Panc1 (cell line): Measurements from ENCODE around the gene DLGAP5.

Experiments
- POLR2AphosphoS5 ChIP-seq: IDR thresholded peaks from 2 replicates; pipeline ENCODE4 v1.6.1; 2012; ENCODE audit warnings: mild to moderate bottlenecking, low read depth, low read length, moderate library complexity
- REST ChIP-seq, 2 experiments: IDR thresholded peaks; 2 replicates each; pipeline ENCODE4 v1.6.1; 2011 to 2012; ENCODE audit warnings: low read depth in 2 of 2, control low read depth in 1 of 2, low read length in 1 of 2, mild to moderate bottlenecking in 1 of 2, moderate library complexity in 1 of 2; ENCODE audit not compliant: insufficient read depth in 1 of 2
- SIN3A ChIP-seq: IDR thresholded peaks from 2 replicates; pipeline ENCODE4 v1.6.1; 2012; ENCODE audit warnings: low read depth, mild to moderate bottlenecking, low read length, moderate library complexity, borderline replicate concordance; ENCODE audit not compliant: insufficient read depth
- TCF7L2 ChIP-seq: IDR thresholded peaks from 2 replicates; pipeline ENCODE4 v1.6.1; 2011; ENCODE audit warnings: mild to moderate bottlenecking, low read depth, low read length, inconsistent platforms
- TF ChIP-seq, protein P1 (sequence below): fragments of 450-650 bp; IDR thresholded peaks from 2 replicates; pipeline ENCODE4 v1.5.1; 2017; ENCODE audit warnings: mild to moderate bottlenecking

- TF ChIP-seq, protein P1, sequence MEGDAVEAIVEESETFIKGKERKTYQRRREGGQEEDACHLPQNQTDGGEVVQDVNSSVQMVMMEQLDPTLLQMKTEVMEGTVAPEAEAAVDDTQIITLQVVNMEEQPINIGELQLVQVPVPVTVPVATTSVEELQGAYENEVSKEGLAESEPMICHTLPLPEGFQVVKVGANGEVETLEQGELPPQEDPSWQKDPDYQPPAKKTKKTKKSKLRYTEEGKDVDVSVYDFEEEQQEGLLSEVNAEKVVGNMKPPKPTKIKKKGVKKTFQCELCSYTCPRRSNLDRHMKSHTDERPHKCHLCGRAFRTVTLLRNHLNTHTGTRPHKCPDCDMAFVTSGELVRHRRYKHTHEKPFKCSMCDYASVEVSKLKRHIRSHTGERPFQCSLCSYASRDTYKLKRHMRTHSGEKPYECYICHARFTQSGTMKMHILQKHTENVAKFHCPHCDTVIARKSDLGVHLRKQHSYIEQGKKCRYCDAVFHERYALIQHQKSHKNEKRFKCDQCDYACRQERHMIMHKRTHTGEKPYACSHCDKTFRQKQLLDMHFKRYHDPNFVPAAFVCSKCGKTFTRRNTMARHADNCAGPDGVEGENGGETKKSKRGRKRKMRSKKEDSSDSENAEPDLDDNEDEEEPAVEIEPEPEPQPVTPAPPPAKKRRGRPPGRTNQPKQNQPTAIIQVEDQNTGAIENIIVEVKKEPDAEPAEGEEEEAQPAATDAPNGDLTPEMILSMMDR, result no peak
- no peak for TF ChIP-seq POLR2AphosphoS5
- TF ChIP-seq SIN3A, result no peak
- no peak for TF ChIP-seq REST (IDR thresholded peaks at IDR 0.05; ENCODE audit: insufficient read depth in 1 of 2, low read depth in 2 of 2, low read length in 1 of 2)
- TF ChIP-seq TCF7L2, result no peak
Observed at GRCh38 chr14:55118761-55119160, 72.6 kb downstream of the DLGAP5 start.
